Measurements from ENCODE around the gene PPP1R26. TPM values are rescaled to one million over a fixed set of nuclear protein-coding genes. Genes with fewer than 3 reads are reported as not detected.
"Not testable (repeated sequence)": the region's sequence is repeated elsewhere in the genome, so short reads cannot be mapped to it uniquely, and the experiment has no call there.

Gene PPP1R26
- total and polyA plus RNA-seq, 2 donors: 8.9 to 14.1 TPM

- Histone ChIP-seq H3K4me1 (ENCODE audit: insufficient read depth) (no peaks in the 10 kb centered on the region), H3K4me3 (ENCODE audit: low read depth, low read length) (no peak overlapping the region), H3K27ac (ENCODE audit: low read depth) (no peak overlapping the region), H3K36me3 (ENCODE audit: insufficient read depth) (no peaks in the 10 kb centered on the region)
- DNase-seq (ENCODE audit: extremely low spot score): no peak
- WGBS: 78% methylated on average over 10 of the region's 10 CpGs
Measured at GRCh38 chr9:135512241-135512603, 32.6 kb downstream of the PPP1R26 start.

GRCh38 chr9:135512904-135513303, 33.3 kb downstream of the PPP1R26 start:
- H3K4me1 ChIP-seq (ENCODE audit: insufficient read depth): no peaks in the 10 kb centered on the region
- no peak overlapping the region for H3K27ac ChIP-seq (ENCODE audit: low read depth)
- no peak for DNase-seq (ENCODE audit: extremely low spot score)
- no peak overlapping the region for H3K4me3 ChIP-seq (ENCODE audit: low read depth, low read length)
- no peaks in the 10 kb centered on the region for H3K36me3 ChIP-seq (ENCODE audit: insufficient read depth)
- 50% methylated on average over 7 of the region's 7 CpGs for WGBS

GRCh38 chr9:135513351-135513846, 33.8 kb downstream of the PPP1R26 start:
- no peak overlapping the region for H3K27ac ChIP-seq (ENCODE audit: low read depth)
- DNase-seq (ENCODE audit: extremely low spot score): no peak
- no peaks in the 10 kb centered on the region for H3K4me1 ChIP-seq (ENCODE audit: insufficient read depth)
- WGBS: 71% methylated on average over 19 of the region's 19 CpGs
- H3K4me3 ChIP-seq (ENCODE audit: low read depth, low read length): no peak overlapping the region
- no peaks in the 10 kb centered on the region for H3K36me3 ChIP-seq (ENCODE audit: insufficient read depth)

GRCh38 chr9:135513906-135514305, 34.3 kb downstream of the PPP1R26 start:
- H3K4me3 ChIP-seq (ENCODE audit: low read depth, low read length); H3K36me3 ChIP-seq (ENCODE audit: insufficient read depth); H3K4me1 ChIP-seq (ENCODE audit: insufficient read depth); DNase-seq (ENCODE audit: extremely low spot score); H3K27ac ChIP-seq (ENCODE audit: low read depth): not testable (repeated sequence)
- WGBS: 79% methylated on average over 9 of the region's 9 CpGs

GRCh38 chr9:135514342-135515082, 34.9 kb downstream of the PPP1R26 start:
- H3K4me1 ChIP-seq (ENCODE audit: insufficient read depth): no peaks in the 10 kb centered on the region
- no peak overlapping the region for H3K4me3 ChIP-seq (ENCODE audit: low read depth, low read length)
- no peak for DNase-seq (ENCODE audit: extremely low spot score)
- H3K36me3 ChIP-seq (ENCODE audit: insufficient read depth): no peaks in the 10 kb centered on the region
- 80% methylated on average over 16 of the region's 17 CpGs for WGBS
- H3K27ac ChIP-seq (ENCODE audit: low read depth): no peak overlapping the region

- WGBS: 81% methylated on average over 31 of the region's 31 CpGs
Measured at GRCh38 chr9:135515083-135515951, 35.7 kb downstream of the PPP1R26 start.

GRCh38 chr9:135516132-135516860, 36.7 kb downstream of the PPP1R26 start:
- Histone ChIP-seq H3K27ac (ENCODE audit: low read depth) (no peak overlapping the region), H3K4me3 (ENCODE audit: low read depth, low read length) (no peak overlapping the region), H3K4me1 (ENCODE audit: insufficient read depth) (no peaks in the 10 kb centered on the region), H3K36me3 (ENCODE audit: insufficient read depth) (no peaks in the 10 kb centered on the region)
- DNase-seq (ENCODE audit: extremely low spot score): no peak
- WGBS: 71% methylated on average over 25 of the region's 25 CpGs

More at GRCh38 chr9:135515083-135515951, 35.7 kb downstream of the PPP1R26 start:
- Histone ChIP-seq H3K4me3 (ENCODE audit: low read depth, low read length) (no peak overlapping the region), H3K4me1 (ENCODE audit: insufficient read depth) (no peaks in the 10 kb centered on the region), H3K27ac (ENCODE audit: low read depth) (no peak overlapping the region), H3K36me3 (ENCODE audit: insufficient read depth) (no peaks in the 10 kb centered on the region)
- DNase-seq (ENCODE audit: extremely low spot score): no peak

- Histone ChIP-seq H3K4me3 (ENCODE audit: low read depth, low read length) (no peak overlapping the region), H3K4me1 (ENCODE audit: insufficient read depth) (no peaks in the 10 kb centered on the region), H3K27ac (ENCODE audit: low read depth) (no peak overlapping the region), H3K36me3 (ENCODE audit: insufficient read depth) (no peaks in the 10 kb centered on the region)
- no peak for DNase-seq (ENCODE audit: extremely low spot score)
- 81% methylated on average over 24 of the region's 24 CpGs for WGBS
Measured at GRCh38 chr9:135517407-135517822, 37.8 kb downstream of the PPP1R26 start.

- DNase-seq (ENCODE audit: extremely low spot score): no peak
- WGBS: 92% methylated on average over 10 of the region's 10 CpGs
- Histone ChIP-seq H3K36me3 (ENCODE audit: insufficient read depth) (no peaks in the 10 kb centered on the region), H3K27ac (ENCODE audit: low read depth) (no peak overlapping the region), H3K4me3 (ENCODE audit: low read depth, low read length) (no peak overlapping the region), H3K4me1 (ENCODE audit: insufficient read depth) (no peaks in the 10 kb centered on the region)
Measured at GRCh38 chr9:135519179-135519971, 39.8 kb downstream of the PPP1R26 start.

- Histone ChIP-seq H3K36me3 (ENCODE audit: insufficient read depth) (no peaks in the 10 kb centered on the region), H3K27ac (ENCODE audit: low read depth) (no peak within 1 kb of the TSS), H3K4me1 (ENCODE audit: insufficient read depth) (no peaks in the 10 kb centered on the region), H3K4me3 (ENCODE audit: low read depth, low read length) (no peak within 1 kb of the TSS)
- no peak for DNase-seq (ENCODE audit: extremely low spot score)
- WGBS: 77% methylated on average over 18 of the region's 18 CpGs
Measured at GRCh38 chr9:135520916-135521607, 41.5 kb downstream of the PPP1R26 start, which contains the start of gene LCN1. Gene LCN1, plus strand, starts transcription at chr9:135521440. Its CDS starts 58 bp downstream, at chr9:135521498.

- Histone ChIP-seq H3K4me1 (ENCODE audit: insufficient read depth) (no peaks in the 10 kb centered on the region), H3K36me3 (ENCODE audit: insufficient read depth) (no peaks in the 10 kb centered on the region), H3K4me3 (ENCODE audit: low read depth, low read length) (no peak overlapping the region), H3K27ac (ENCODE audit: low read depth) (no peak overlapping the region)
- 77% methylated on average over 11 of the region's 11 CpGs for WGBS
- no peak for DNase-seq (ENCODE audit: extremely low spot score)
Measured at GRCh38 chr9:135521608-135522095, 42.1 kb downstream of the PPP1R26 start.

- WGBS: 54% methylated on average over 16 of the region's 16 CpGs
- no peak for DNase-seq (ENCODE audit: extremely low spot score)
- no peaks in the 10 kb centered on the region for H3K36me3 ChIP-seq (ENCODE audit: insufficient read depth)
- no peaks in the 10 kb centered on the region for H3K4me1 ChIP-seq (ENCODE audit: insufficient read depth)
- H3K27ac ChIP-seq (ENCODE audit: low read depth): no peak overlapping the region
- no peak overlapping the region for H3K4me3 ChIP-seq (ENCODE audit: low read depth, low read length)
Measured at GRCh38 chr9:135522137-135522877, 42.7 kb downstream of the PPP1R26 start.
